GM21381 (cell line): ENCODE measurements around the gene SMARCA5.
"Not testable (repeated sequence)": the region's sequence is repeated elsewhere in the genome, so short reads cannot be mapped to it uniquely, and the experiment has no call there.

Experiments
- ATAC-seq: cut with Tn5 transposase; IDR thresholded peaks from one replicate; pipeline ENCODE4 v1.9.1; 2021; ENCODE audit warnings: mild to moderate bottlenecking, moderate library complexity; ENCODE audit not compliant: unreplicated experiment

SMARCA5 gene

GRCh38 chr4:143513314-143514168 is at the start of gene SMARCA5:
Gene SMARCA5, plus strand, starts transcription at chr4:143513702. Its CDS starts 223 bp downstream, at chr4:143513925.
- peak; percentile 85 for ATAC-seq

- peak; percentile 67 for ATAC-seq
These were observed 40.0 kb upstream of the SMARCA5 start for GRCh38 chr4:143473334-143474126.

- no peak for ATAC-seq
These were observed 36.0 kb upstream of the SMARCA5 start for GRCh38 chr4:143477487-143477886.

- ATAC-seq = no peak
These were observed 32.1 kb upstream of the SMARCA5 start for GRCh38 chr4:143481361-143481760.

GRCh38 chr4:143482840-143483239 is 30.7 kb upstream of the SMARCA5 start:
- peak; percentile 58 for ATAC-seq

GRCh38 chr4:143486314-143486713 is 27.2 kb upstream of the SMARCA5 start:
- no peak for ATAC-seq

GRCh38 chr4:143488687-143489086 is 24.8 kb upstream of the SMARCA5 start:
- ATAC-seq = no peak

GRCh38 chr4:143489106-143489505 is 24.4 kb upstream of the SMARCA5 start:
- no peak for ATAC-seq

GRCh38 chr4:143498021-143498420 is 15.5 kb upstream of the SMARCA5 start:
- no peak for ATAC-seq

- no peak for ATAC-seq
These were observed 11.3 kb upstream of the SMARCA5 start for GRCh38 chr4:143502231-143502630.

GRCh38 chr4:143506031-143506430 is 7.5 kb upstream of the SMARCA5 start:
- no peak for ATAC-seq

- no peak for ATAC-seq
These were observed 1.6 kb upstream of the SMARCA5 start for GRCh38 chr4:143511906-143512305.

GRCh38 chr4:143512978-143513313 is 556 bp upstream of the SMARCA5 start:
- peak; percentile 31 for ATAC-seq

GRCh38 chr4:143514169-143514495 is 630 bp downstream of the SMARCA5 start:
- ATAC-seq = no peak

- ATAC-seq = no peak
These were observed 995 bp downstream of the SMARCA5 start for GRCh38 chr4:143514497-143514896.

- no peak for ATAC-seq
These were observed 1.4 kb downstream of the SMARCA5 start for GRCh38 chr4:143514901-143515300.

- no peak for ATAC-seq
These were observed 2.4 kb downstream of the SMARCA5 start for GRCh38 chr4:143515905-143516304.

- no peak for ATAC-seq
These were observed 4.3 kb downstream of the SMARCA5 start for GRCh38 chr4:143517764-143518163.

- no peak for ATAC-seq
These were observed 10.7 kb downstream of the SMARCA5 start for GRCh38 chr4:143524211-143524610.

- not testable (repeated sequence) for ATAC-seq
These were observed 14.5 kb downstream of the SMARCA5 start for GRCh38 chr4:143528046-143528445.

GRCh38 chr4:143531380-143531779 is 17.9 kb downstream of the SMARCA5 start:
- no peak for ATAC-seq
